Measurements from ENCODE around the gene MVD. TPM values are rescaled to one million over a fixed set of nuclear protein-coding genes. Genes with fewer than 3 reads are reported as not detected.

MVD gene
- total and polyA plus RNA-seq, 10 of the 15 experiments (the other 5 are each of a cell fraction or from before 2014, with no cell fraction given), result 5.0 to 147 (median 65.0) TPM

- intact Hi-C loops (cut with micrococcal nuclease; ENCODE audit: unreplicated experiment) (no loop called here), in situ Hi-C loops (cut with MboI) (no loop called here)
- Histone ChIP-seq H3K4me3 (no peak overlapping the region), H3K4me1 (ENCODE audit: control insufficient read depth, insufficient read depth, low read length) (peaks cover 20% of the 10 kb centered on the region), H3K27me3 (replicated peaks in 1 of 2; ENCODE audit: control insufficient read depth in 2 of 2, insufficient read depth in 2 of 2, low read length in 1 of 2) (no peaks in the 10 kb centered on the region), H3K79me2 (ENCODE audit: control insufficient read depth, insufficient read depth, low read length) (no peaks in the 10 kb centered on the region; the same call in 1 of the 2 replicates), H3K36me3 (ENCODE audit: control insufficient read depth in 2 of 2, insufficient read depth in 2 of 2, low read length in 1 of 2) (no peaks in the 10 kb centered on the region), H3K9ac (ENCODE audit: control insufficient read depth, insufficient read depth, low read length) (no peak overlapping the region), H4K20me1 (ENCODE audit: control insufficient read depth, insufficient read depth) (no peaks in the 10 kb centered on the region), H3K4me2 (ENCODE audit: control insufficient read depth, insufficient read depth) (no peak overlapping the region), H3K9me3 (replicated peaks; ENCODE audit: control insufficient read depth, insufficient read depth, low read length) (no peaks in the 10 kb centered on the region), H3K27ac (ENCODE audit: control insufficient read depth, insufficient read depth) (no peak overlapping the region), H2AFZ (ENCODE audit: control insufficient read depth, low read depth, low read length) (no peak overlapping the region)
- FAIRE-seq, result no peak
- SMC1A ChIA-PET (ENCODE audit: uncharacterized antibody, unreplicated experiment), result no interaction called here
- POLR2A ChIA-PET, result no interaction called here
- WGBS (ENCODE audit: insufficient coverage, insufficient replicate concordance, low lambda C conversion rate, missing lambda C conversion rate), result 97% methylated on average over 28 of the region's 32 CpGs
- RAD21 ChIA-PET (ENCODE audit: unreplicated experiment), result no interaction called here
- no peak for ATAC-seq
- CTCF ChIA-PET, result interaction anchor here (2.2 kb wide), 1 partner anchor 11 kb away, joined by 9 read pairs; no protein-coding TSS in a partner anchor
- no peak for DNase-seq (ENCODE audit: low read depth, low spot score)
- TF ChIP-seq ZBTB40 (IDR thresholded peaks at IDR 0.05; ENCODE audit: borderline replicate concordance) (no peak), ZBTB33 (IDR thresholded peaks at IDR 0.05) (no peak), SMC3 (IDR thresholded peaks at IDR 0.05; ENCODE audit: borderline replicate concordance, low read length) (no peak)
- no TSS peak for BruUV-seq (replicated peaks)
Observed at GRCh38 chr16:88678224-88678979, 15.5 kb upstream of the MVD start.

Data from GM12878 (cell line).